Adrenal gland (tissue), 12 donors: ENCODE measurements around the gene BRME1. TPM values are rescaled to one million over a fixed set of nuclear protein-coding genes. Genes with fewer than 3 reads are reported as not detected.

Experiments used
- DNase-seq, 7 donors: peaks; one replicate each; pipeline ENCODE4 v3.0.0-alpha.2; 2019 to 2020
- H3K27ac ChIP-seq, 5 donors: fragments of 200-600 bp; sonication (generic) in 4 of 5; 1 replicate in 3 of 5; 2 replicates in 2 of 5; pipeline versions ENCODE4 v1.5.1 to v1.8.0; 2016 to 2020; ENCODE audit warnings: mild to moderate bottlenecking in 1 of 5
- H3K27me3 ChIP-seq: fragments of 200-600 bp; 2 replicates; pipeline ENCODE4 v1.8.0; 2021
- H3K36me3 ChIP-seq, 2 donors: fragments of 200-600 bp; replicated peaks in 1 of 2; 1 replicate in 1 of 2; 2 replicates in 1 of 2; pipeline versions ENCODE4 v1.5.1 to v1.8.0; 2018 to 2022
- H3K4me1 ChIP-seq, 2 donors: fragments of 200-600 bp; replicated peaks in 1 of 2; 1 replicate in 1 of 2; 2 replicates in 1 of 2; pipeline versions ENCODE4 v1.5.1 to v1.8.0; 2018 to 2021
- H3K4me3 ChIP-seq, 4 donors: fragments of 200-600 bp; sonication (generic) in 3 of 4; one replicate each; pipeline ENCODE4 v1.5.1; 2016 to 2018
- H3K9me3 ChIP-seq, 3 donors: fragments of 200-600 bp; sonication (generic) in 1 of 3; replicated peaks in 1 of 3; 1 replicate in 2 of 3; 2 replicates in 1 of 3; pipeline versions ENCODE4 v1.5.1 to v1.8.0; 2016 to 2021
- POLR2A ChIP-seq, 2 donors: fragments of 450-650 bp; IDR thresholded peaks; one replicate each; pipeline ENCODE4 v1.6.1; 2017; ENCODE audit warnings: antibody characterized with exemption in 2 of 2, mild to moderate bottlenecking in 2 of 2, moderate library complexity in 1 of 2
- WGBS, 4 donors: extraction: QIAGEN DNeasy Blood & Tissue Kit in 2 of 4; methylation state at CpG; one replicate each; pipeline versions ENCODE4 v1.1.5 to v1.1.7; 2013 to 2017; 5-methylcytosine and 5-hydroxymethylcytosine counted together
- intact Hi-C, 2 donors: fragments of 100-400 bp; cut with DNase I; formaldehyde crosslinking; loops; one replicate each; pipeline versions ENCODE4 v1.14.1 to v1.15.0; 2022 to 2023
- polyA plus RNA-seq, 3 donors: library from polyadenylated mRNA; stranded (reverse); fragments of 200-250 nt in 2 of 3; fragments of 350-450 nt in 1 of 3; fragmentation: Illumina TruSeq in 1 of 3; extraction: RNeasy Lipid Tissue Mini Kit (QIAGEN cat#74804) in 1 of 3; gene quantifications; one replicate each; pipeline ENCODE4 v1.2.3, GENCODE V29; 2013 to 2014
- total RNA-seq, 9 donors: library from RNA; depleted of rRNA in 4 of 9; stranded (reverse); fragments of >200 nt in 4 of 9; fragments of 120-200 nt in 1 of 9; fragmentation: NEBNext Ultra II Directional in 1 of 9; extraction: Animal tissue kit (Norgen Biotek cat#: 25700) in 1 of 9; gene quantifications; one replicate each; pipeline versions ENCODE4 v1.1.0 to v1.2.4, GENCODE V29; 2013 to 2023
- TF ChIP-seq, protein P1 (sequence below), 6 experiments: fragments of 450-650 bp in 4 of 6; fragments of 200-600 bp in 2 of 6; sonication (generic) in 1 of 6; IDR thresholded peaks; 1 replicate in 5 of 6; 2 replicates in 1 of 6; pipeline versions ENCODE4 v1.5.1 to v1.8.0; 2016 to 2021; ENCODE audit warnings: antibody characterized with exemption in 6 of 6, mild to moderate bottlenecking in 2 of 6, moderate library complexity in 1 of 6
- donor health status: healthy with polysubstance abuse.
- donor health status: Bipolar disorder and iron deficiency.
- donor health status: DM: yes; HTN: yes; CAD: no.
- donor health status: DM: no; HTN: no; CAD: no.
- donor health status: DM: no; HTN: no; CAD: no.
- donor health status: DM: yes; HTN: yes; CAD: no.

The BRME1 gene
- total and polyA plus RNA-seq, 12 donors, result 0.21 to 4.5 (median 1.4) TPM; not detected in 1

GRCh38 chr19:13843104-13843921 lies 62.6 kb downstream of the BRME1 start:
- intact Hi-C loops, result no loop called here
- H3K36me3 ChIP-seq, result no peaks in the 10 kb centered on the region
- no peak for TF ChIP-seq POLR2A (IDR thresholded peaks at IDR 0.05)
- TF ChIP-seq, protein P1, sequence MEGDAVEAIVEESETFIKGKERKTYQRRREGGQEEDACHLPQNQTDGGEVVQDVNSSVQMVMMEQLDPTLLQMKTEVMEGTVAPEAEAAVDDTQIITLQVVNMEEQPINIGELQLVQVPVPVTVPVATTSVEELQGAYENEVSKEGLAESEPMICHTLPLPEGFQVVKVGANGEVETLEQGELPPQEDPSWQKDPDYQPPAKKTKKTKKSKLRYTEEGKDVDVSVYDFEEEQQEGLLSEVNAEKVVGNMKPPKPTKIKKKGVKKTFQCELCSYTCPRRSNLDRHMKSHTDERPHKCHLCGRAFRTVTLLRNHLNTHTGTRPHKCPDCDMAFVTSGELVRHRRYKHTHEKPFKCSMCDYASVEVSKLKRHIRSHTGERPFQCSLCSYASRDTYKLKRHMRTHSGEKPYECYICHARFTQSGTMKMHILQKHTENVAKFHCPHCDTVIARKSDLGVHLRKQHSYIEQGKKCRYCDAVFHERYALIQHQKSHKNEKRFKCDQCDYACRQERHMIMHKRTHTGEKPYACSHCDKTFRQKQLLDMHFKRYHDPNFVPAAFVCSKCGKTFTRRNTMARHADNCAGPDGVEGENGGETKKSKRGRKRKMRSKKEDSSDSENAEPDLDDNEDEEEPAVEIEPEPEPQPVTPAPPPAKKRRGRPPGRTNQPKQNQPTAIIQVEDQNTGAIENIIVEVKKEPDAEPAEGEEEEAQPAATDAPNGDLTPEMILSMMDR (IDR thresholded peaks at IDR 0.05), result no peak
- H3K27me3 ChIP-seq, result no peaks in the 10 kb centered on the region
- peak overlapping the region; percentile 68 to 98 (median 90) for H3K27ac ChIP-seq
- H3K4me3 ChIP-seq, result peak overlapping the region in 2 of 4 donors; percentile 96 to 98
- peak in 5 of 7 donors; percentile 56 to 75 (median 65) for DNase-seq
- no peaks in the 10 kb centered on the region for H3K9me3 ChIP-seq
- H3K4me1 ChIP-seq, result peaks cover 27 to 57% of the 10 kb centered on the region in 2 donors
- WGBS, 4 donors, result 8 to 26% (median 18%) methylated on average over 12 to 24 of the region's 24 CpGs

GRCh38 chr19:13842291-13843103 lies 63.4 kb downstream of the BRME1 start:
- peak overlapping the region; percentile 84 to 98 (median 91) for H3K4me3 ChIP-seq
- no peaks in the 10 kb centered on the region for H3K9me3 ChIP-seq
- intact Hi-C loops, result no loop called here
- H3K36me3 ChIP-seq, result no peaks in the 10 kb centered on the region
- TF ChIP-seq POLR2A (IDR thresholded peaks at IDR 0.05), result peak; percentile 91 to 98
- TF ChIP-seq, protein P1 (IDR thresholded peaks at IDR 0.05), result no peak
- peaks cover 27 to 60% of the 10 kb centered on the region in 2 donors for H3K4me1 ChIP-seq
- DNase-seq, result peak; percentile 84 to 89 (median 88)
- WGBS, 4 donors, result 0 to 1% (median 0%) methylated on average over 20 to 89 of the region's 95 CpGs
- H3K27ac ChIP-seq, result peak overlapping the region; percentile 88 to 98 (median 90)
- H3K27me3 ChIP-seq, result no peaks in the 10 kb centered on the region

DNA sequence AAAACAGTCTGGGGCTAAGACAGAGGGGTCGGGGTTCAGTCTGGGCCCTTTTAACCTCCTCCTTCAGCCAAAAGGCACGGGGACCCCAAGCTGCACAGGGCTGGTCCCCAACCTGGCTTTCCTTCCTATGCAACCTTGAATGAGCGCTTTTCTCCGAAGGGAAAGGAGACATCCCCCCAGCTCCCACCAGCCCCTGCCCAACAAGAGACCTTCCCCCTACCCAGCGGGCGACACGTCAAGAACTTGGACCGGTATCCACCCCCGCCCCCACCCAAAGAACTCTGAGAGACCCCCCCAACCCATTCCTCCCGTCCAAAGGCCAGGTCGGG lies 64.0 kb downstream of the BRME1 start:
- 2 to 6% (median 6%) methylated on average over 7 to 11 of the region's 11 CpGs; no CpG with 5 or more reads in 1 of the 4 donors for WGBS, 4 donors
- peak in 2 of 7 donors; percentile 33 to 49 for DNase-seq

More for the DNA sequence above, 64.0 kb downstream of the BRME1 start:
- Histone ChIP-seq H3K27me3 (no peaks in the 10 kb centered on the region), H3K27ac (peak overlapping the region; percentile 88 to 98 (median 90)), H3K36me3 (no peaks in the 10 kb centered on the region), H3K4me3 (peak overlapping the region; percentile 84 to 98 (median 91)), H3K4me1 (peaks cover 25 to 60% of the 10 kb centered on the region in 2 donors), H3K9me3 (no peaks in the 10 kb centered on the region)
- intact Hi-C loops, result no loop called here
- TF ChIP-seq, protein P1 (IDR thresholded peaks at IDR 0.05), result no peak
- no peak for TF ChIP-seq POLR2A (IDR thresholded peaks at IDR 0.05)
